Neural cell (in vitro differentiated cells): ENCODE data around the gene CARD14. TPM values are rescaled to one million over a fixed set of nuclear protein-coding genes. Genes with fewer than 3 reads are reported as not detected.

Experiments used
- H2AFZ ChIP-seq: fragments of 200-600, 300-800 bp; sonication (generic), shearing (Covaris generic); 2 replicates; pipeline ENCODE4 v1.6.0; 2014; ENCODE audit warnings: low read depth, mild to moderate bottlenecking, antibody characterized with exemption, low read length, moderate library complexity
- H3F3A ChIP-seq: fragments of 200-600 bp; shearing (Covaris generic); 2 replicates; pipeline ENCODE4 v1.6.1; 2016; ENCODE audit warnings: mild to moderate bottlenecking, moderate library complexity, mixed read lengths, antibody characterized with exemption, low read length; ENCODE audit not compliant: insufficient read depth, poor library complexity, severe bottlenecking
- H3K27ac ChIP-seq: fragments of 200-600, 300-800 bp; sonication (generic), shearing (Covaris generic); 2 replicates; pipeline ENCODE4 v1.5.1; 2014; ENCODE audit warnings: mild to moderate bottlenecking, low read length, moderate library complexity
- H3K27me3 ChIP-seq: fragments of 300-800, 200-600 bp; sonication (generic), shearing (Covaris generic); 2 replicates; pipeline ENCODE4 v1.6.0; 2014; ENCODE audit warnings: mild to moderate bottlenecking, low read depth, low read length, moderate library complexity; ENCODE audit not compliant: insufficient read depth
- H3K36me3 ChIP-seq: fragments of 300-800, 200-600 bp; sonication (generic), shearing (Covaris generic); 2 replicates; pipeline ENCODE4 v1.5.1; 2014; ENCODE audit warnings: mild to moderate bottlenecking, antibody characterized with exemption, low read length, moderate library complexity; ENCODE audit not compliant: insufficient read depth
- H3K4me2 ChIP-seq: fragments of 300-800, 200-600 bp; sonication (generic), shearing (Covaris generic); 2 replicates; pipeline ENCODE4 v1.6.0; 2014; ENCODE audit warnings: mild to moderate bottlenecking, low read length
- H3K4me3 ChIP-seq: fragments of 300-800, 200-600 bp; sonication (generic), shearing (Covaris generic); 2 replicates; pipeline ENCODE4 v1.5.1; 2014; ENCODE audit warnings: mild to moderate bottlenecking, low read length, moderate library complexity
- H3K79me2 ChIP-seq: fragments of 200-600 bp; shearing (Covaris generic); replicated peaks from 2 replicates; pipeline ENCODE4 v1.6.0; 2014; ENCODE audit warnings: mild to moderate bottlenecking, low read length, moderate library complexity; ENCODE audit not compliant: insufficient read depth
- H3K9ac ChIP-seq: fragments of 300-800, 200-600 bp; sonication (generic), shearing (Covaris generic); 2 replicates; pipeline ENCODE4 v1.6.1; 2016; ENCODE audit warnings: mild to moderate bottlenecking, low read length, mixed read lengths
- H3K9me2 ChIP-seq: fragments of 200-600 bp; shearing (Covaris generic); 2 replicates; pipeline ENCODE4 v1.6.1; 2016; ENCODE audit warnings: mild to moderate bottlenecking, low read length, mixed read lengths; ENCODE audit not compliant: insufficient read depth
- H3K9me3 ChIP-seq: fragments of 200-600, 300-800 bp; sonication (generic), shearing (Covaris generic); 2 replicates; pipeline ENCODE4 v1.6.1; 2016; ENCODE audit warnings: mild to moderate bottlenecking, mixed run types, low read length, moderate library complexity, mixed read lengths
- H4K20me1 ChIP-seq: fragments of 200-600 bp; shearing (Covaris generic); 2 replicates; pipeline ENCODE4 v1.6.1; 2016; ENCODE audit warnings: mild to moderate bottlenecking, mixed run types; ENCODE audit not compliant: insufficient read depth
- CTCF ChIP-seq: fragments of 450-650 bp; IDR thresholded peaks from 2 replicates; pipeline ENCODE4 v1.5.1; 2014; ENCODE audit warnings: antibody characterized with exemption, mild to moderate bottlenecking, moderate library complexity; ENCODE audit not compliant: poor library complexity, severe bottlenecking
- EP300 ChIP-seq: fragments of 450-650 bp; conservative IDR thresholded peaks from 2 replicates; pipeline ENCODE4 v1.6.1; 2014; ENCODE audit warnings: antibody characterized with exemption, mild to moderate bottlenecking, moderate library complexity; ENCODE audit not compliant: poor library complexity, severe bottlenecking
- EZH2 ChIP-seq: fragments of 200-600, 300-800 bp; shearing (Covaris generic), sonication (generic); IDR thresholded peaks from 2 replicates; pipeline ENCODE4 v1.6.1; 2014; ENCODE audit warnings: antibody characterized with exemption, low read length, borderline replicate concordance, mild to moderate bottlenecking; ENCODE audit not compliant: insufficient read depth, poor library complexity, severe bottlenecking
- MXI1 ChIP-seq: fragments of 450-650 bp; conservative IDR thresholded peaks from 2 replicates; pipeline ENCODE4 v1.6.1; 2014; ENCODE audit warnings: antibody characterized with exemption, mild to moderate bottlenecking; ENCODE audit not compliant: poor library complexity, severe bottlenecking
- RAD21 ChIP-seq: fragments of 450-650 bp; conservative IDR thresholded peaks from 2 replicates; pipeline ENCODE4 v1.6.1; 2014; ENCODE audit warnings: antibody characterized with exemption, mild to moderate bottlenecking, moderate library complexity
- REST ChIP-seq: IDR thresholded peaks from 2 replicates; pipeline ENCODE4 v1.6.1; 2012; ENCODE audit warnings: borderline replicate concordance
- SMC3 ChIP-seq: fragments of 450-650 bp; conservative IDR thresholded peaks from 2 replicates; pipeline ENCODE4 v1.6.1; 2014; ENCODE audit warnings: antibody characterized with exemption, mild to moderate bottlenecking, moderate library complexity; ENCODE audit not compliant: poor library complexity
- TAF1 ChIP-seq: IDR thresholded peaks from 2 replicates; pipeline ENCODE4 v1.6.1; 2012; ENCODE audit warnings: low read depth
- polyA plus RNA-seq: library from polyadenylated mRNA; depleted of rRNA; stranded (reverse); fragments of >200 nt; gene quantifications from 2 replicates; pipeline ENCODE4 v1.2.3, GENCODE V29; 2014

The CARD14 gene
- polyA plus RNA-seq, 1 donor from 2014 or later, result 0.12 TPM

- no peaks in the 10 kb centered on the region for H3K36me3 ChIP-seq
- no peaks in the 10 kb centered on the region for H3K9me2 ChIP-seq
- H3K9ac ChIP-seq, result no peak overlapping the region
- H3K4me3 ChIP-seq, result no peak overlapping the region
- no peaks in the 10 kb centered on the region for H3K27me3 ChIP-seq
- no peaks in the 10 kb centered on the region for H4K20me1 ChIP-seq
- H3K4me2 ChIP-seq, result no peak overlapping the region
- TF ChIP-seq EZH2 (no peak), SMC3 (no peak), EP300 (no peak), CTCF (no peak), TAF1 (no peak), REST (no peak), RAD21 (no peak), MXI1 (no peak)
- H3K27ac ChIP-seq, result no peak overlapping the region
- H3K79me2 ChIP-seq, result no peaks in the 10 kb centered on the region
- H3F3A ChIP-seq, result no peaks in the 10 kb centered on the region
- H2AFZ ChIP-seq, result no peak overlapping the region
- no peaks in the 10 kb centered on the region for H3K9me3 ChIP-seq
Observed at GRCh38 chr17:80223838-80224497, 54.1 kb downstream of the CARD14 start.

GRCh38 chr17:80224683-80225082, 54.9 kb downstream of the CARD14 start:
- H4K20me1 ChIP-seq, result no peaks in the 10 kb centered on the region
- no peak overlapping the region for H3K4me3 ChIP-seq
- H3K9me3 ChIP-seq, result no peaks in the 10 kb centered on the region
- H3K27ac ChIP-seq, result no peak overlapping the region
- no peaks in the 10 kb centered on the region for H3K79me2 ChIP-seq
- H3F3A ChIP-seq, result no peaks in the 10 kb centered on the region
- H3K36me3 ChIP-seq, result no peaks in the 10 kb centered on the region
- no peak overlapping the region for H3K9ac ChIP-seq
- H3K4me2 ChIP-seq, result no peak overlapping the region
- no peaks in the 10 kb centered on the region for H3K9me2 ChIP-seq
- TF ChIP-seq EP300 (no peak), SMC3 (no peak), TAF1 (no peak), MXI1 (no peak), REST (no peak), EZH2 (no peak), RAD21 (no peak), CTCF (no peak)
- no peak overlapping the region for H2AFZ ChIP-seq
- H3K27me3 ChIP-seq, result no peaks in the 10 kb centered on the region
